Tibial nerve (tissue), 4 donors: ENCODE results near the gene PRRC2C. TPM values are rescaled to one million over a fixed set of nuclear protein-coding genes. Genes with fewer than 3 reads are reported as not detected.

Experiments
- DNase-seq, 2 donors: peaks; one replicate each; pipeline ENCODE4 v3.0.0-alpha.2; 2019; ENCODE audit warnings: low spot score in 2 of 2
- H3K27ac ChIP-seq, 4 donors: fragments of 200-600 bp; sonication (generic) in 3 of 4; one replicate each; pipeline ENCODE4 v1.5.1; 2017 to 2019; ENCODE audit warnings: mild to moderate bottlenecking in 1 of 4
- H3K27me3 ChIP-seq, 2 donors: fragments of 200-600 bp; sonication (generic) in 1 of 2; one replicate each; pipeline versions ENCODE4 v1.5.1 to v1.6.0; 2017 to 2019
- H3K36me3 ChIP-seq, 3 donors: fragments of 200-600 bp; sonication (generic); one replicate each; pipeline ENCODE4 v1.5.1; 2018 to 2019
- H3K4me1 ChIP-seq, 4 donors: fragments of 200-600 bp; sonication (generic) in 3 of 4; one replicate each; pipeline ENCODE4 v1.5.1; 2017 to 2019
- H3K4me3 ChIP-seq, 4 donors: fragments of 200-600 bp; sonication (generic) in 3 of 4; one replicate each; pipeline ENCODE4 v1.5.1; 2017 to 2019; ENCODE audit warnings: mild to moderate bottlenecking in 1 of 4, moderate library complexity in 1 of 4
- H3K9me3 ChIP-seq, 4 donors: fragments of 200-600 bp; sonication (generic) in 3 of 4; one replicate each; pipeline ENCODE4 v1.5.1; 2017 to 2019
- CTCF ChIP-seq, 5 experiments: fragments of 200-600 bp in 3 of 5; fragments of 450-650 bp in 2 of 5; sonication (generic) in 3 of 5; IDR thresholded peaks; one replicate each; pipeline ENCODE4 v1.5.1; 2016 to 2019; ENCODE audit warnings: antibody characterized with exemption in 5 of 5, mild to moderate bottlenecking in 3 of 5, moderate library complexity in 2 of 5
- EP300 ChIP-seq, 2 donors: sonication (generic); formaldehyde crosslinking; IDR thresholded peaks; one replicate each; pipeline ENCODE4 v1.6.1; 2017; ENCODE audit warnings: antibody characterized with exemption in 2 of 2, mild to moderate bottlenecking in 1 of 2
- POLR2A ChIP-seq, 2 donors: fragments of 450-650 bp; IDR thresholded peaks; one replicate each; pipeline ENCODE4 v1.6.1; 2017; ENCODE audit warnings: antibody characterized with exemption in 2 of 2, mild to moderate bottlenecking in 2 of 2, moderate library complexity in 2 of 2
- WGBS, 2 donors: methylation state at CpG; one replicate each; pipeline ENCODE4 v1.1.5; 2018; 5-methylcytosine and 5-hydroxymethylcytosine counted together
- total RNA-seq, 4 donors: library from RNA; depleted of rRNA; stranded (reverse); fragments of >200 nt; gene quantifications; one replicate each; pipeline ENCODE4 v1.1.0, GENCODE V29; 2016

Gene PRRC2C
- total RNA-seq, 4 donors from 2014 or later, result 69.8 to 91.6 (median 80.2) TPM

- Histone ChIP-seq H3K4me3 (peak overlapping the region; percentile 57 to 98 (median 86)), H3K27me3 (no peaks in the 10 kb centered on the region), H3K9me3 (no peaks in the 10 kb centered on the region), H3K4me1 (peaks cover 0 to 52% (median 20%) of the 10 kb centered on the region in 4 donors), H3K27ac (peak overlapping the region; percentile 97 to 100 (median 98)), H3K36me3 (peaks cover 0 to 4% (median 0%) of the 10 kb centered on the region in 3 donors)
- TF ChIP-seq EP300 (IDR thresholded peaks at IDR 0.05) (no peak), POLR2A (IDR thresholded peaks at IDR 0.05) (no peak), CTCF (IDR thresholded peaks at IDR 0.05) (no peak)
- DNase-seq, result peak in 1 of 2 donors; percentile 40
- 0 to 1% methylated on average over 17 of the region's 17 CpGs for WGBS, 2 donors
Observed at GRCh38 chr1:171486048-171486519, 754 bp downstream of the PRRC2C start.

GRCh38 chr1:171487038-171487437 is 1.7 kb downstream of the PRRC2C start:
- H3K9me3 ChIP-seq, result no peaks in the 10 kb centered on the region
- DNase-seq, result no peak
- H3K27me3 ChIP-seq, result no peaks in the 10 kb centered on the region
- H3K36me3 ChIP-seq, result peaks cover 0 to 4% (median 0%) of the 10 kb centered on the region in 3 donors
- H3K4me3 ChIP-seq, result peak overlapping the region in 3 of 4 donors; percentile 79 to 98 (median 92)
- H3K4me1 ChIP-seq, result peaks cover 0 to 57% (median 20%) of the 10 kb centered on the region in 4 donors
- TF ChIP-seq POLR2A (IDR thresholded peaks at IDR 0.05), result no peak
- no peak for TF ChIP-seq EP300 (IDR thresholded peaks at IDR 0.05)
- H3K27ac ChIP-seq, result peak overlapping the region in 1 of 4 donors; percentile 100

GRCh38 chr1:171488190-171488929 is 3.0 kb downstream of the PRRC2C start:
- 71 to 81% methylated on average over 6 of the region's 6 CpGs for WGBS, 2 donors
- H3K27ac ChIP-seq, result no peak overlapping the region

GRCh38 chr1:171494076-171494475 is 8.7 kb downstream of the PRRC2C start:
- TF ChIP-seq CTCF (IDR thresholded peaks at IDR 0.05), result no peak
- no peak for TF ChIP-seq EP300 (IDR thresholded peaks at IDR 0.05)
- TF ChIP-seq POLR2A (IDR thresholded peaks at IDR 0.05), result no peak
- DNase-seq, result no peak
- 33 to 45% methylated on average over 3 of the region's 3 CpGs for WGBS, 2 donors
- H3K36me3 ChIP-seq, result peaks cover 0 to 4% (median 0%) of the 10 kb centered on the region in 3 donors
- H3K27ac ChIP-seq, result no peak overlapping the region
- no peaks in the 10 kb centered on the region for H3K9me3 ChIP-seq
- no peak overlapping the region for H3K4me3 ChIP-seq
- H3K4me1 ChIP-seq, result peaks cover 0 to 88% (median 25%) of the 10 kb centered on the region in 4 donors
- H3K27me3 ChIP-seq, result no peaks in the 10 kb centered on the region

More at GRCh38 chr1:171488190-171488929, 3.0 kb downstream of the PRRC2C start:
- H3K36me3 ChIP-seq, result peaks cover 0 to 4% (median 0%) of the 10 kb centered on the region in 3 donors
- TF ChIP-seq POLR2A (IDR thresholded peaks at IDR 0.05) (no peak), EP300 (IDR thresholded peaks at IDR 0.05) (no peak), CTCF (IDR thresholded peaks at IDR 0.05) (no peak)
- no peaks in the 10 kb centered on the region for H3K9me3 ChIP-seq
- H3K4me3 ChIP-seq, result no peak overlapping the region
- no peaks in the 10 kb centered on the region for H3K27me3 ChIP-seq
- peaks cover 0 to 70% (median 20%) of the 10 kb centered on the region in 4 donors for H3K4me1 ChIP-seq
- no peak for DNase-seq

GRCh38 chr1:171495444-171495843 is 10.1 kb downstream of the PRRC2C start:
- H3K4me3 ChIP-seq, result no peak overlapping the region
- DNase-seq, result no peak
- H3K9me3 ChIP-seq, result no peaks in the 10 kb centered on the region
- peaks cover 0 to 80% (median 27%) of the 10 kb centered on the region in 4 donors for H3K4me1 ChIP-seq
- H3K36me3 ChIP-seq, result no peaks in the 10 kb centered on the region
- TF ChIP-seq POLR2A (IDR thresholded peaks at IDR 0.05) (no peak), CTCF (IDR thresholded peaks at IDR 0.05) (no peak), EP300 (IDR thresholded peaks at IDR 0.05) (no peak)
- no peak overlapping the region for H3K27ac ChIP-seq
- H3K27me3 ChIP-seq, result no peaks in the 10 kb centered on the region
